ENCODE results near the gene TAB3.
"Not testable (repeated sequence)": the region's sequence is repeated elsewhere in the genome, so short reads cannot be mapped to it uniquely, and the experiment has no call there.

The TAB3 gene

DNA sequence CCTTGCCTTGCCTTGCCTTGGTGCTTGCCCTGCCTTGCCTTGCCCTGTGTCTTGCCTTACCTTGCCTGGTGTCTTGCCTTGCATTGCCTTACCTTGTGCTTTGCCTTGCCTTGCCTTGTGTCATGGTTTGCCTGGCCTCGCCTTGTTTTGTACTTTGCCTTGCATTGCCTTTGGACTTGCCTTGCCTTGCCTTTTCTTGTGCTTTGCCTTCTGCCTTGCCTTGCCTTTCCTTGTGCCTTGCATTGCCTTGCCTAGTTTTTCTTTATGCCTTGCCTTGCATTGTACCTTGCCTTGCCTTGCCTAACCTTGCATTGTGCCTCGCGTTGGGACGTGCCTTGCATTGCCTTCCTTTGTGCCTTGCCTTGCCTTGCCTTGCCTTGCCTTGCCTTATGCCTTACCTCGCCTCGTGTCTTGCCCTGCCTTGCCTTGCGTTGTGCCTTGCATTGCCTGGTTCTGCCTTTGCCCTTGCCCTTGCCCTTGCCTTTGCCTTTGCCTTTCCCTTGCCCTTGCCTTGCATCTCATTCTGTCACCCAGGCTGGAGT lies 82.8 kb downstream of the TAB3 start:
- DNase-seq: no peak

DNA sequence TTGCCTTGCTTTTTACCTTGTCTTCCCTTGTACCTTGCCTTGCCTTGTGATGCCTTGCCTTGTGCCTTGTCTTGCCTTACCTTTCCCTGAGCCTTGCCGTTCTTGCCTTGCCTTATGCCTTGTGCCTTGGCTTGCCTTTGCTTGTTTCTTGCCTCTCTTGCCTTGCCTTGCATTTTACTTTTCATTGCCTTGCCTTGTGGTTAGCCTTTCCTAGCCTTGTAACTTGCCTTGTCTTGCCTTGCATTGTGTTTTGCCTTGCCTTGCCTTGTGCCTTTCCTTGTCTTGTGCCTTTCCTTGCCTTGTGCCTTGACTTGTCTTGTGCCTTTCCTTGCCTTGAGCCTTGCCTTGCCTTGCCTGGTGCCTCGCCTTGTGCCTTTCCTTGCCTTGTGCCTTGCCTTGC lies 84.6 kb downstream of the TAB3 start:
- no peak for DNase-seq

DNA sequence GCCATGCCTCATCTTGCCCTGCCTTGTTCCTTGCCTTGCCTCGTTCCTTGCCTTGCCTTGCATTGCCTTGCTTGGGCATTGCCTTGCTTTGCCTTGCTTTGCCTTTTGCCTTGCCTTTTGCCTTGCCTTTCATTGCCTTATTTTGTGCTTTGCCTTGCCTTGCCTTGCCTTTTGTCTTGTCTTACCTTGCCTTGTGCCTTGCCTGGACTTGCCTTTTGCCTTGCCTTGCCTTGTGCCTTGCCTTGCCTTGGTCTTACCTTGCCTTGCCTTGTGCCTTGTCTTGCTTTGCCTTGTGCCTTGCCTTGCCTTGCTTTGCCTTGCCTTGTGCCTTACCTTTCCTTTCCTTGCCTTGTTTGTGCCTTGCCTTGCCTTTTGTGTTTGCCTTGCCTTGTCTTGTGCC lies 88.2 kb downstream of the TAB3 start:
- no peak for DNase-seq

DNA sequence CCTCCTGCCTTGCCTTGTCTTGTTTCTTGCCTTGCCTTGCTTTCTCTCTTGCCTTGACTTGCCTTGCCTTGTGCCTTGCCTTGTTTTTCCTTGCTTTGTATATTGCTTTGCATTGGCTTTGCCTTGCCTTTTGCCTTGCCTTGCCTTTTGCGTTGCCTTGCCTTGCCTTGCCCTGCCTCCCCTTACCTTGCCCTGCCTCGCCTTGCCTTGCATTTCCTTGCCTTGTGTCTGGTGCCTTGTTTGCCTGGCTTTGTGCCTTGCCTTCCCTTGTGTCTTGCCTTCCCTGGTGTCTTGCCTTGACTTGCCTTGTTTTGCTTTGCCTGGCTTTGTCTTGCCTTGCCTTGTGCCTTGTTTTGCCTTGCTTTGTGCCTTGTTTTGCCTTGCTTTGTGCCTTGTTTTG lies 89.7 kb downstream of the TAB3 start:
- no peak for DNase-seq

DNA sequence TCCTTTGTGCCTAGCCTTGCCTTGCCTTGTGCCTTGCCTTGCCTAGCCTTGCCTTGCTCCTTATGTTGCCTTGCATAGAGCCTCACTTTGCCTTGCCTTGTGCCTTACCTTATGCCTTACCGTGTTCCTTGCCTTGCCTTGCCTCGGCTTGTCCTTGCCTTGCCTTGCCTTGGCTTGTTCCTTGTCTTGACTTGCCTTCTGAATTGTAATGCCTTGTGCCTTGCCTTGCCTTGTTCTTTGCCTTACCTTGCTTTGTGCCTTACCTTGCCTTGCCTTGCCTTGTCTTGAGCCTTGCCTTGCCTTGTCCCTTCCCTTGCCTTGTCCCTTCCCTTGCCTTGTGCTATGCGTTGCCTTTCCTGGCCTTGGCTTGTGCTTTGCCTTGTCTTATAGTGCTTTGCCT lies 90.2 kb downstream of the TAB3 start:
- no peak for DNase-seq

DNA sequence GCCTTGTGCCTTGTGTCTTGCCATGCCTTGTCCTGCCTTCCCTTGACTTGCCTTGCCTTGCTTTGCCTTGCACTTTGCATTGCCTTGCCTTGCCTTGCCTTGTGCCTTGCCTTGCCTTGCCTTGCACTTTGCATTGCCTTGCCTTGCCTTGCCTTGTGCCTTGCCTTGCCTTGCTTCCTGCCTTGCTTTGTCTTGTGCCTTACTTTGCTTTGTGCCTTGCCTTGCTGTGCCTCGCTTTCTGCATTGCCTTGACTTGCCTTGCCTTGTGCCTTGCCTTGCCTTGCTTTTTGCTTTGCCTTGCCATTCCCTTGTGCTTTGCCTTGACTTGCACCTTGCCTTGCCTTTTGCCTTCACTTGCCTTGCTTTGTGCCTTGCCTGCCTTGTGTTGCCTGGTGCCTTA lies 91.8 kb downstream of the TAB3 start:
- not testable (repeated sequence) for DNase-seq

DNA sequence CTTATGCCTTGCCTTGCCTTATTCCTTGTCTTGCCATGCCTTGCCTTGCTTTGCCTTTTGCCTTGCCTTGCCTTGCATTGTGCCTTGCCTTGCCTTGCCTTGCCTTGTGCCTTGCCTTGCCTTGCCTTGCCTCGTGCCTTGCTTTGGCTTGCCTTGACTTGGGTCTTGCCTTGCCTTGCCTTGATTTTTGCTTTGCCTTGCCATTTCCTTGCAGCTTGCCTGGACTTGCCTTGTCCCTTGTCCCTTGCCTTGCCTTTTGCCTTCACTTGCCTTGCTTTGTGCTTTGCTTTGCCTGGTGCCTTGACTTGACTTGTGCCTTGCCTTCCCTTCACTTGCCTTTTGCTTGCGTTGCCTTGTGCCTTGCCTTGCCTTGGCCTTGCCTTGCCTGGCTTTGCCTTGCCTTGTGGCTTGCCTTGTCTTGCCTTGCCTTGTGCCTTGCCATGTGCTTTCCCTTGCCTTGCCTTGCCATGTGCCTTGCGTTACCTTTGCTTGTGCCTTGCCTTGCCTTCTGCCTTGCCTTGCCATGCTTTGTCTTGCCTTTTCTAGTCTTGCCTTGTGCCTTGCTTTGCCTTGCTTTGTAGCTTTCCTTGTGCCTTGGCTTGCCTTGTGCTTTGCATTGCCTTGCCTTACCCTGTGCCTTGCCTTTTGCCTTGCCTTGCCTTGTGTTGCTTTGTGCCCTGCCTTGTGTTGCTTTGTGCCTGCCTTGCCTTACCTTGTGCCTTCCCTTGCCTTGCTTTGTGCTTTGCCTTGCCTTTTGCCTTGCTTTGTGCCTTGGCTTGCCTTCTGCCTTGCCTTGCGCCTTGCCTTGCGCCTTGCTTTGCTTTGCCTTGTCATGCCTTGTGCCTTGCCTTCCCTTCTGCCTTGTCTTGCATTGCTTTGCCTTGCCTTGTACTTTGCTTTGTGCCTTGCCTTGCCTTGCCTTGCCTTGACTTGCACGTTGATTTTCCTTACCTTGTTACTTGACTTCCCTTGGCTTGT lies 92.8 kb downstream of the TAB3 start:
- no peak for DNase-seq

DNA sequence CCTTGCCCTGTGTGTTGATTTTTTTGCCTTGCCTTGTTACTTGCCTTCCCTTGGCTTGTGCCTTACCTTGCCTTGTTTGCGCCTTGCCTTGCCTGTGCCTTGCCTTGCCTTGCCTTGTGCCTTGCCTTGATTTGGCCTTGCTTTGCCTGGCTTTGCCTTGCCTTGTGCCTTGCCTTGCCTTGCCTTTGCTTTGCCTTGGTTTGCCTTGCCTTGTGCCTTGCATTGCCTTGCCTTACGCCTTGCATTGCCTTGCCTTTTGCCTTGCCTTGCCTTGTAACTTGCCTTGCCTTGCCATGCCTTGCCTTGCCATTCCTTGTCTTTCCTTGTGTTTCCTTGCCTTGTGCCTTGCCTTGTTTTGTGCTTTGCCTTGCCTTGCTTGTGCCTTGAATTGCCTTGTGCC lies 94.6 kb downstream of the TAB3 start:
- DNase-seq: no peak

DNA sequence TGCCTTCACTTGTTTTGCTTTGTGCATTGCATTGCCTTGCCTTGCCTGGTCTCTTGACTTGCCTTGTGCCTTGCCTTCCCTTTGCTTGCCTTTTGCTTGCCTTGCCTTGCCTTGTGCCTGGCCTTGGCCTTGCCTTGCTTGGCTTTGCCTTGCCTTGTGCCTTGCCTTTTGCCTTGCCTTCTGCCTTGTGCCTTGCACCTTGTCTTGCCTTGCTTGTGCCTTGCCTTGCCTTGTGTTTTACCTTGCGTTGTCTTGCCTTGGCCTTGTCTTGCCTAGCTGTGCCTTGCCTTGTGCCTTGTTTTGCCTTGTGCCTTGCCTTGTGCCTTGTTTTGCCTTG lies 95.3 kb downstream of the TAB3 start:
- DNase-seq: no peak

DNA sequence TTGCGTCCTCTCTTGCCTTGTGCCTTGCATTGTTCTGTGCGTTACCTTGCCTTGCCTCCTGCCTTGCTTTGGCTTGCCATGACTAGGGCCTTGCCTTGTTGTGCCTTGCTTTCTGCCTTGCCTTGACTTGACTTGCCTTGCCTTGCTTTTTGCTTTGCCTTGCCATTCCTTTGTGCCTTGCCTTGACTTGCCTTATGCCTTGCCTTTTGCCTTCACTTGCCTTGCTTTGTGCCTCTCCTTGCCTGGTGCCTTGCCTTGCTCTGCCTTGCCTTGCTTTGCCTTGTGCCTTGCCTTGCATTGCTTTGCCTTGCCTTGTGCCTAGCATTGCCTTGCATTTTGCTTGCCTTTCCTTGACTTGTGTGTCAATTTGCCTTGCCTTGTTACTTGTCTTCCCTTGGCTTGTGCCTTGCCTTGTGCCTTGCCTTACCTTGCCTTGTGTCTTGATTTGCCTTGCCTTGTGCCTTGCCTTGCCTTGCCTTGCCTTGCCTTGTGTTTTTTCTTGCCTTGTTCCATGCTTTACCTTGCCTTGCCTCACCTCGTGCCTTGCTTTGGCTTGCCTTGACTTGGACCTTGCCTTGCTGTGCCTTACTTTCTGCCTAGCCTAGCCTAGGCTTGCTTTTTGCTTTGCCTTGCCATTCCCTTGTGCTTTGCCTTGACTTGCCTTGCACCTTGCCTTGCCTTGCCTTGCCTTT lies 95.8 kb downstream of the TAB3 start:
- no peak for DNase-seq

DNA sequence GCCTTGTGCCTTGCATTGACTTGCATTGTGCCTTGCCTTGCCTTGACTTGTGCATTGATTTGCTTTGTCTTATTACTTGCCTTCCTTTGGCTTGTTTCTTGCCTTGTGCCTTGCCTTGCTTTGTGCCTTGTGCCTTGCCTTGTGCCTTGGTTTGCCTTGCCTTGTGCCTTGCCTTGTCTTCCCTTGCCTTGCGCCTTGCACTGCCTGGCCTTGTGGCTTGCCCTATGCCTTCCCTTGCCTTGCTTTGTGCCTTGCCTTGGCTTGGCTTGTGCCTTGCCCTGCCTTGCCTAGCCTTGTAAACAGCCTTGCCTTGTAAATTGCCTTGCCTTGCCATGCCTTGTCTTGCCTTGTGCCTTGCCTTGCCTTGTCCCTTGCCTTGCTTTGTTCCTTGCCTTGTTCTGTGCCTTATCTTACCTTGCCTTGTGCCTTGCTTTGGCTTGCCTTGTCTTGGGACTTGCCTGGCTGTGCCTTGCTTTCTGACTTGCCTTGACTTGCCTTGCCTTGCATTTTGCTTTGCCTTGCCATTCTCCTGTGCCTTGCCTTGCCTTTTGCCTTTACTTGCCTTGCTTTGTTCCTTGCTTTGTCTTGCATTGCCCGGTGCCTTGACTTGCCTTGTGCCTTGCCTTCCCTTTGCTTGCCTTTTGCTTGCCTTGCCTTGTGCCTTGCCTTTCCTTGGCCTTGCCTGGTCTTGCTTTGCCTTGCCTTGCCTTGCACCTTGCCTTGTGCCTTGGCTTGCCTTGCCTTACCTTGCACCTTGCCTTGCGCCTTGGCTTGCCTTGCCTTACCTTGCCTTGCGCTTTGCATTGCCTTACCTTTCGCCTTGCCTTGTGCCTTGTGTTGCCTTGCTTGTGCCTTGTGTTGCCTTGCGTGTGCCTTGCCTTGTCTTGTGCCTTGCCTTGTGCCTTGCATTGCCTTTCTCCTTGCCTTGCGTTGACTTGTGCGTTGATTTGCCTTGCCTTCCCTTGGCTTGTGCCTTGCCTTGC lies 97.5 kb downstream of the TAB3 start:
- no peak for DNase-seq

DNA sequence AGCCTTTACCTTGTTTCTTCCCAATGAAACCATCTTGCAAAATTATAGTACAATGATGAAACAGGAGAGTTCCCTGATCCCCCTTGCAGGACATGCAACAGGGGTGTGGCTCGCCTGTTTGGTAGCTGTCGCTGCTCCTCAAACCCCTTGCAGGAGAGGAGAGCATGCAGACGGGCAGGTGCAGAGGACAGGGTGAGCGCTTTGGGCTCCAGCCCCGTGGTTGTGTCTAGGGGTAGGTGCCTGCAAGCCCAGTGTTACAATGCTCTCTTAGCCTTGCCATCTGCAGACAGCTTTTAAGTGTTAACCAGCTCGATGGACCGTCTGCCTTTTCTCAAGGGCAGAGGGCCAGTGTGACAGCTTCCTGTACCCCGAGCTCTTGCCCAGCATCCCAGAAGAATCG lies 102.0 kb downstream of the TAB3 start:
- DNase-seq: no peak

DNA sequence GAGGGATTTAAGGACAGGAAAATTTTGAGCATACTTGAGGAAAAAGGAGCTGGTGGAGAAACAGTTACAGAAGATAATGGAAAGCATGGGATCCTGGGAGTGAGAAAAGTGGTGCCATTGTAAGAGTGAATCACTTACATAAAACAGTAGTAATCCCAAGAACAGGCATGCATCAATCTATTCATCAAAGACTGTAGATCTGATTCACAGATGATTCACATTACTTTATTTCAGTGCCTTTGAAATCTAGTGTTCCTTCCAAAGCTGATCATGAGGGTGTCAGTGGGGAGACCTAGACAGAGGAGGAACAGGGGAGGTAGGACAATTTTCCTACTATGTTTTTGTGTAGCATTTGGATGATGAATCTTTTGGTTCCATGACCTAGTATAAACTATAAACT lies 102.7 kb downstream of the TAB3 start:
- DNase-seq: no peak

DNA sequence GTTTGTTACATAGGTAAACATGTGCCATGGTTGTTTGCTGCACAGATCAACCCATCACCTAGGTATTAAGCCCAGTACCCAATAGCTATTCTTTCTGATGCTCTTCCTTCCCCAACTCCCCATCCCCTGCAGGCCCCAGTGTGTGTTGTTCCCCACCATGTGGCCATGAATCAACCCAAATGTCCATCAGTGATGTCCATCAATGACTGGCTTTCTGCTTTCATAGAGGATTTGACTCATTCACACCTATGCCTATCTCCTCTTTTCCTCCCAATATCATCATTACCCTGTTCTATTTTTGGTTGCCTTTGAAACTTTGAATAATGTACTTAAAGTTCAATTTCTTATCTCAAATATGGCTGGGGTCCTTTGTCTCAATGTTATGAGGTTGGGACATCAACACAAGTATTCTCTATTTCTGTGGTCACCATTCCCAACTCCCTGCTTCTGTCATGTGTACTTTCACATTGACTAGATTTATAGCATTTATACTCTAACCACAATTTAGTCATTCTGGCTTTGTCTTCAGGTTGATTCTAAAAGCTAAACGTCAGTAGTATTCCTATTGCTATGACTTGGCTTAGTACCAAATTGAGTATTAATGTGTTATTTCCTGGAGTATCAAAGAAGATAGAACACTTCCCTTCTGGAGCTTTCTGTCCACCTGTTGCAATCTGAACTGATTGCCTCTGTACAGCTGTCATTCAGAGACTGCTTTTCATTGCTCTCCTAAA lies 107.2 kb downstream of the TAB3 start:
- no peak for DNase-seq

DNA sequence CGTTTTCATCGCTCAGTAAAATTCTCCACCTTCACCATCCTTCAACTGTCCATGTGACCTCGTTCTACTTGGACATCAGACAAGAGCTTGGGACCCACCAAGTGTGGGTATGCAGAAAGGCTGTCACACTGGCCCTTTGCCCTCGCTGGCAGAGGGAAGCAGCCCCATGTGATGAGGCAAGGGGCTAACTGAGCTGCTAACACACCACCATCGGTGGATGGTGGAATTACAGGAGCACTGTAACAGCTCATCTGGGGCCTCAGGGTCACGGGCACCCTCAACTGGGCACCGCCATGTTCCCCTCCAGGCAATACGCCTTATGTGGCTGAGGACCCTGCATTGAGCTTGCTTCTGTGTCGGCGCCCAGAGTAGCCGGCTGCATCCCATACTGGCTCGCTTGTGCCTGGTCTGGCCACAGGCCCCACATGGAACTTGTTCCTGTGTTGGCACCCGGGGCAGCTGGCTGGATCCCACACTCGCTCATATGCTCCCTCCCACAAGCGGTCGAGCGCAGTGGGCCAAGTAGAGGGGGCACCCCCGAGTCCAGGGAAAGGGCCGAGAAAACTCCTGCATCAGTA lies 109.5 kb downstream of the TAB3 start:
- DNase-seq: no peak

DNA sequence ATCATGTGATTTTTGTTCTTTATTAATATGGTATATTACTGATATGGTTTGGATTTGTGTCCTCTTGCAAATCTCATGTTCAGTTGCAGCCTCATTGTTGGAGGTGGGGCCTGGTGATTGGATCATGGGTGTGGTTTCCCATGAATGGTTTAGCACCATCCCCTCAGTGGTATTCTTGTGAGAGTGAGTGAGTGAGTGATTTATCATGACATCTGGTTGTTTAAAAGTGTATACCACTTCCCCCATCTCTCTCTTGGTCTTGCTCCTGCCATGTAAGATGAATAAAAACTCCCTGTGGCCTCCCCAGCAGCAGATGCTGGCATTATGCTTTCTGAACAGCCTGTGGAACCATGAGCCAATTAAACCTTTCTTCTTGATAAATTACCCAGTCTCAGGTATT lies 111.5 kb downstream of the TAB3 start:
- no peak for DNase-seq

All from NCI-H146 (cell line).